OCI-LY7 (cell line): ENCODE results near the gene IDH2. TPM values are rescaled to one million over a fixed set of nuclear protein-coding genes. Genes with fewer than 3 reads are reported as not detected.

Source experiments
- BruUV-seq: library from RNA; stranded (reverse); fragments of 400-500 nt; replicated peaks from 2 replicates; lab custom pipeline; 2021; lab: Mats Ljungman, UMichigan
- CTCF ChIA-PET: fragments of 300-600 bp; sonication (Branson Sonifier 250); formaldehyde crosslinking; loops from one replicate; lab custom pipeline; 2022; ENCODE audit warnings: antibody characterized with exemption; ENCODE audit not compliant: unreplicated experiment; lab: Charles Lee
- POLR2A ChIA-PET: fragments of 300-600 bp; sonication (Branson Sonifier 250); formaldehyde crosslinking; loops from one replicate; lab custom pipeline; 2022; ENCODE audit warnings: antibody characterized with exemption; lab: Charles Lee
- DNase-seq: peaks from one replicate; pipeline ENCODE4 v3.0.0-alpha.2; 2015; ENCODE audit warnings: low spot score
- H2AFZ ChIP-seq: fragments of 200-600 bp; sonication (generic), shearing (Covaris generic); 2 replicates; pipeline ENCODE4 v1.6.1; 2014; ENCODE audit warnings: mild to moderate bottlenecking, antibody characterized with exemption, low read length, moderate library complexity
- H3K27ac ChIP-seq: fragments of 200-600 bp; sonication (generic); 2 replicates; pipeline ENCODE4 v1.5.1; 2014; ENCODE audit warnings: mixed run types, low read depth, mild to moderate bottlenecking, moderate library complexity, low read length, inconsistent platforms; ENCODE audit not compliant: poor library complexity, severe bottlenecking
- H3K36me3 ChIP-seq: fragments of 200-600 bp; sonication (generic); 2 replicates; pipeline ENCODE4 v1.6.1; 2014; ENCODE audit warnings: mild to moderate bottlenecking, antibody characterized with exemption, low read length, moderate library complexity, mixed read lengths; ENCODE audit not compliant: insufficient read depth
- H3K4me1 ChIP-seq: fragments of 200-600 bp; sonication (generic); 2 replicates; pipeline ENCODE4 v1.5.1; 2014; ENCODE audit warnings: mild to moderate bottlenecking, low read length; ENCODE audit not compliant: insufficient read depth, poor library complexity, severe bottlenecking
- H3K4me2 ChIP-seq: fragments of 200-600 bp; sonication (generic); 2 replicates; pipeline ENCODE4 v1.6.1; 2014; ENCODE audit warnings: mild to moderate bottlenecking, low read length
- H3K4me3 ChIP-seq: fragments of 200-600 bp; sonication (generic); 2 replicates; pipeline ENCODE4 v1.5.1; 2014; ENCODE audit warnings: mild to moderate bottlenecking, low read depth, low read length; ENCODE audit not compliant: poor library complexity, severe bottlenecking
- H3K79me2 ChIP-seq: fragments of 200-600 bp; sonication (generic); 2 replicates; pipeline ENCODE4 v1.6.1; 2016; ENCODE audit warnings: low read depth, mild to moderate bottlenecking, low read length, moderate library complexity, mixed read lengths; ENCODE audit not compliant: insufficient read depth
- H3K9me2 ChIP-seq: fragments of 200-600 bp; sonication (generic); 2 replicates; pipeline ENCODE4 v1.6.1; 2016; ENCODE audit warnings: mild to moderate bottlenecking, low read length, mixed read lengths; ENCODE audit not compliant: insufficient read depth
- H3K9me3 ChIP-seq: fragments of 200-600 bp; sonication (generic); 2 replicates; pipeline ENCODE4 v1.6.1; 2014; ENCODE audit warnings: mild to moderate bottlenecking, mixed run types, low read length, mixed read lengths
- H4K20me1 ChIP-seq: fragments of 200-600 bp; sonication (generic); 2 replicates; pipeline ENCODE4 v1.6.1; 2014; ENCODE audit warnings: mild to moderate bottlenecking, antibody characterized with exemption, low read length, moderate library complexity, mixed read lengths; ENCODE audit not compliant: insufficient read depth
- CTCF ChIP-seq: fragments of 200-600 bp; sonication (generic); conservative IDR thresholded peaks from 2 replicates; pipeline ENCODE4 v1.5.1; 2014; ENCODE audit warnings: mild to moderate bottlenecking, antibody characterized with exemption, low read length, moderate library complexity, mixed read lengths
- EZH2phosphoT487 ChIP-seq: fragments of 200-600 bp; sonication (generic); IDR thresholded peaks from 2 replicates; pipeline ENCODE4 v1.6.1; 2018; ENCODE audit warnings: low read depth, borderline replicate concordance, mild to moderate bottlenecking, mixed run types, antibody characterized with exemption, low read length, moderate library complexity, mixed read lengths
- intact Hi-C: fragments of 100-400 bp; cut with micrococcal nuclease; formaldehyde crosslinking; loops from one replicate; pipeline ENCODE4 v1.10.0; 2022; ENCODE audit not compliant: unreplicated experiment
- total RNA-seq, 2 experiments: library from RNA; depleted of rRNA in 1 of 2; stranded (reverse); fragments of >200 nt in 1 of 2; shearing (Covaris generic) in 1 of 2; gene quantifications; 2 replicates each; pipeline ENCODE4 v1.2.3, GENCODE V29; 2014 to 2022

The IDH2 gene
- total RNA-seq, 2 experiments from 2014 or later, result 220 to 224 TPM

GRCh38 chr15:90059208-90059985 is 42.9 kb downstream of the IDH2 start:
- peaks cover 66% of the 10 kb centered on the region for H3K4me1 ChIP-seq
- H3K4me3 ChIP-seq, result peak overlapping the region; percentile 33
- no TSS peak for BruUV-seq
- H3K36me3 ChIP-seq, result 0 out of 2 replicates have a peak, but pooled peaks cover 4% of the 10 kb centered on the region
- peak overlapping the region; percentile 76 for H3K4me2 ChIP-seq
- TF ChIP-seq CTCF, result no peak
- no peak for TF ChIP-seq EZH2phosphoT487
- POLR2A ChIA-PET, result interaction anchor here (0.6 to 1.5 kb wide), 3 partner anchors 12 to 36 kb away, joined by 3 to 4 read pairs (median 3); no protein-coding TSS in a partner anchor
- peak; percentile 95 for DNase-seq
- no peaks in the 10 kb centered on the region for H4K20me1 ChIP-seq
- intact Hi-C loops, result loop anchor here (1.0 kb wide), 1 partner anchor 12 kb away; no protein-coding TSS in a partner anchor
- H2AFZ ChIP-seq, result no peak overlapping the region
- peaks cover 5% of the 10 kb centered on the region; the same call in 1 of the 2 replicates for H3K79me2 ChIP-seq
- H3K27ac ChIP-seq, result peak overlapping the region; percentile 83
- CTCF ChIA-PET, result no interaction called here
- no peaks in the 10 kb centered on the region for H3K9me2 ChIP-seq
- no peaks in the 10 kb centered on the region for H3K9me3 ChIP-seq

- H3K4me1 ChIP-seq, result peaks cover 61% of the 10 kb centered on the region
- H3K4me2 ChIP-seq, result peak overlapping the region; percentile 76
- intact Hi-C loops, result loop anchor here (1.0 kb wide), 1 partner anchor 11 kb away; no protein-coding TSS in a partner anchor
- no peak overlapping the region for H2AFZ ChIP-seq
- H3K79me2 ChIP-seq, result peaks cover 5% of the 10 kb centered on the region; the same call in 1 of the 2 replicates
- H3K9me2 ChIP-seq, result no peaks in the 10 kb centered on the region
- H3K27ac ChIP-seq, result peak overlapping the region; percentile 83
- no TSS peak for BruUV-seq
- no peaks in the 10 kb centered on the region for H4K20me1 ChIP-seq
- H3K36me3 ChIP-seq, result 0 out of 2 replicates have a peak, but pooled peaks cover 4% of the 10 kb centered on the region
- ChIA-PET POLR2A (interaction anchor here (0.9 to 1.5 kb wide), 2 partner anchors 11 to 14 kb away, joined by 3 to 4 read pairs; no protein-coding TSS in a partner anchor), CTCF (no interaction called here)
- TF ChIP-seq CTCF (no peak), EZH2phosphoT487 (no peak)
- H3K4me3 ChIP-seq, result peak overlapping the region; percentile 33
- DNase-seq, result no peak
- no peaks in the 10 kb centered on the region for H3K9me3 ChIP-seq
Observed at GRCh38 chr15:90058775-90059174, 43.5 kb downstream of the IDH2 start.
